Activated CD8-positive, alpha-beta T cell treated with anti-CD3 and anti-CD28 coated beads for 36 hours (primary cell): Measurements from ENCODE around the gene KATNB1. TPM values are rescaled to one million over a fixed set of nuclear protein-coding genes. Genes with fewer than 3 reads are reported as not detected.

Experiments used
- ATAC-seq: fragments of 200-7000 bp; cut with Tn5 transposase; one replicate; pipeline ENCODE4 v1.10.0; 2021; ENCODE audit warnings: mild to moderate bottlenecking, moderate library complexity
- CTCF ChIA-PET: fragments of 350-600 bp; sonication (Branson Sonifier 250); formaldehyde crosslinking; loops from one replicate; lab custom pipeline; 2021; ENCODE audit warnings: antibody characterized with exemption; lab: Charles Lee
- POLR2A ChIA-PET: fragments of 350-600 bp; sonication (Branson Sonifier 250); formaldehyde crosslinking; loops from one replicate; lab custom pipeline; 2021; ENCODE audit warnings: antibody characterized with exemption; lab: Charles Lee
- DNase-seq: peaks from one replicate; pipeline ENCODE4 v3.0.0-alpha.2; 2020
- H3K27ac Mint-ChIP-seq: one replicate; pipeline ENCODE4 v1.8.0; 2021; ENCODE audit warnings: mild to moderate bottlenecking, mixed read lengths
- H3K27me3 Mint-ChIP-seq: one replicate; pipeline ENCODE4 v1.8.0; 2021; ENCODE audit warnings: mixed read lengths
- H3K36me3 Mint-ChIP-seq: one replicate; pipeline ENCODE4 v1.8.0; 2021; ENCODE audit warnings: low read depth, mixed read lengths
- H3K4me1 Mint-ChIP-seq: one replicate; pipeline ENCODE4 v1.8.0; 2021; ENCODE audit warnings: low read depth, mixed read lengths
- H3K4me3 Mint-ChIP-seq: one replicate; pipeline ENCODE4 v1.8.0; 2021; ENCODE audit warnings: mild to moderate bottlenecking, moderate library complexity, mixed read lengths
- H3K9me3 Mint-ChIP-seq: one replicate; pipeline ENCODE4 v1.8.0; 2021; ENCODE audit warnings: mixed read lengths
- intact Hi-C: fragments of 100-400 bp; cut with micrococcal nuclease; formaldehyde crosslinking; loops from one replicate; pipeline ENCODE4 v1.10.0; 2022
- total RNA-seq, 2 experiments: library from RNA; stranded (reverse); gene quantifications; one replicate each; pipeline ENCODE4 v1.2.3, GENCODE V29; 2021
- TF ChIP-seq, protein P1 (sequence below): fragments of 200-600 bp; IDR thresholded peaks from one replicate; pipeline ENCODE4 v1.8.0; 2022; ENCODE audit warnings: antibody characterized with exemption, mild to moderate bottlenecking

KATNB1 gene
- total RNA-seq, 2 experiments from 2014 or later: 35.1 to 39.6 TPM

DNA sequence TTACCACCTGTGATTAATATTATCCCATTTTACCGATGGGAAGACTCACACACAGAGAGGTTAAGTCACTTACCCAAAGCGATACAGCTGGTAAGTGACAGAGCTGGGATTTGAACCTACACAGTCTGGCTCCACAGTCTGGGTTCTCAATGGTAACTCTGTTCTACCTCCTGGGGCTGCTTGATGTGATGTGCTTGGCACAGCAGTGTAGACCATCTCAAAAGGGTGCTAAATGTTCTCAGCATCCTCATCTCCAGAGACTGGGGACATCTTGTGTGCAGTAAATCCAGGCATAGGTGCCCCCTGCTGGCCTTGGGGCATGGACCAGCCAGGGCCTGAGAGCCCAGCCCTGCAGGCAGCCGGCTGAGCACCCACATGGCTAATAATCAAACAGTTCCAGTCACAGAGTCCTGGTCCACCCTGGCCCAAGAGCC, 15.4 kb upstream of the KATNB1 start:
- H3K27ac Mint-ChIP-seq: no peak overlapping the region
- ChIA-PET POLR2A (no interaction called here), CTCF (interaction anchor here (1.0 to 1.2 kb wide), 3 partner anchors 71 to 144 kb away, joined by 3 to 7 read pairs (median 3); no protein-coding TSS in a partner anchor)
- intact Hi-C loops: loop anchor here (10.0 kb wide), 1 partner anchor 145 kb away; no protein-coding TSS in a partner anchor
- H3K4me1 Mint-ChIP-seq: peaks cover 2% of the 10 kb centered on the region
- H3K27me3 Mint-ChIP-seq: no peaks in the 10 kb centered on the region
- ATAC-seq (peak; percentile 94), DNase-seq (peak; percentile 78)
- no peaks in the 10 kb centered on the region for H3K36me3 Mint-ChIP-seq
- no peaks in the 10 kb centered on the region for H3K9me3 Mint-ChIP-seq
- TF ChIP-seq, protein P1, sequence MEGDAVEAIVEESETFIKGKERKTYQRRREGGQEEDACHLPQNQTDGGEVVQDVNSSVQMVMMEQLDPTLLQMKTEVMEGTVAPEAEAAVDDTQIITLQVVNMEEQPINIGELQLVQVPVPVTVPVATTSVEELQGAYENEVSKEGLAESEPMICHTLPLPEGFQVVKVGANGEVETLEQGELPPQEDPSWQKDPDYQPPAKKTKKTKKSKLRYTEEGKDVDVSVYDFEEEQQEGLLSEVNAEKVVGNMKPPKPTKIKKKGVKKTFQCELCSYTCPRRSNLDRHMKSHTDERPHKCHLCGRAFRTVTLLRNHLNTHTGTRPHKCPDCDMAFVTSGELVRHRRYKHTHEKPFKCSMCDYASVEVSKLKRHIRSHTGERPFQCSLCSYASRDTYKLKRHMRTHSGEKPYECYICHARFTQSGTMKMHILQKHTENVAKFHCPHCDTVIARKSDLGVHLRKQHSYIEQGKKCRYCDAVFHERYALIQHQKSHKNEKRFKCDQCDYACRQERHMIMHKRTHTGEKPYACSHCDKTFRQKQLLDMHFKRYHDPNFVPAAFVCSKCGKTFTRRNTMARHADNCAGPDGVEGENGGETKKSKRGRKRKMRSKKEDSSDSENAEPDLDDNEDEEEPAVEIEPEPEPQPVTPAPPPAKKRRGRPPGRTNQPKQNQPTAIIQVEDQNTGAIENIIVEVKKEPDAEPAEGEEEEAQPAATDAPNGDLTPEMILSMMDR: peak; percentile 33
- no peak overlapping the region for H3K4me3 Mint-ChIP-seq

DNA sequence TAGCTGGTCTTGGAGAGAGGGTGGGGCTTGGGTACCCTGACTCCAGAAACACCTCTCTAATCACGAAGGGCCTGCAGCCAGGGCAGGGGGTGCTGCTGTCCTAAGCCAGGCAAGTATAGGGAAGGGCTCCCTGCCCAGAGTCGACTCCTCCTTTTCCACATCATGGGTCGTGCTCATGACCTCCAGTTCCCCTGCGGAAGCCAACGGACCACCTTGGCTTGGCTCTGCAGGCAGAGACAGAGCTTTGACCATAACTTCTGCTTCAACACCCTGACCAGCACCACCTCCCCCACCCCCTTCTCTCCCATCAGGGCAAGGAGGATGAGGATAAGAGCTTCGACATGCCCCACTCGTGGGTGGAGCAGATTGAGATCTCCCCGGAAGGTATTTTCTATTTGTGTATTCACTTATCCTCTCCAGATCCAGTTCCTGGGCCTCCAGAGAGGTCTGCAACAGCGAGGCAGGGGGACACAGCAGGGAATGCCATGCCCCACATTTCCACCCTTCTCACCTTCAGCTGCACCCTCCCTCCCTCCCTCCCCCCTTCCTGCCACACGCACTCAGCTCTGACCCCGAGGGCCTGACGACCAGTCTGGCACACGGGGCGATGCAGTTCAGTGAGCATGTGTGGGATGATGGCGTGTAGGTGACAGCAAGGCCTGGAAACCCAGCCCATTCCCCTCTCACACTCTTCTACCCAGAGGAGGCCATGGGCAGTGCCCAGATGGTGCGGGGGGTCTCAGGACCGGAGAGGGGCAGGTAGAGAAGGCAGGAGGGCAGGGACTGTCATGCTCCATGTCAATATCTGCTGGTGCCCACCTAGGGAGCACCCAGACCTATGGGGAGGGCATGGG, 14.0 kb upstream of the KATNB1 start:
- H3K27ac Mint-ChIP-seq: no peak overlapping the region
- intact Hi-C loops: loop anchor here (10.0 kb wide), 1 partner anchor 147 kb away; no protein-coding TSS in a partner anchor
- no peaks in the 10 kb centered on the region for H3K27me3 Mint-ChIP-seq
- peaks cover 2% of the 10 kb centered on the region for H3K4me1 Mint-ChIP-seq
- H3K36me3 Mint-ChIP-seq: no peaks in the 10 kb centered on the region
- H3K9me3 Mint-ChIP-seq: no peaks in the 10 kb centered on the region
- TF ChIP-seq, protein P1: no peak
- no peak overlapping the region for H3K4me3 Mint-ChIP-seq
- ChIA-PET POLR2A (no interaction called here), CTCF (no interaction called here)
- ATAC-seq (no peak), DNase-seq (no peak)

DNA sequence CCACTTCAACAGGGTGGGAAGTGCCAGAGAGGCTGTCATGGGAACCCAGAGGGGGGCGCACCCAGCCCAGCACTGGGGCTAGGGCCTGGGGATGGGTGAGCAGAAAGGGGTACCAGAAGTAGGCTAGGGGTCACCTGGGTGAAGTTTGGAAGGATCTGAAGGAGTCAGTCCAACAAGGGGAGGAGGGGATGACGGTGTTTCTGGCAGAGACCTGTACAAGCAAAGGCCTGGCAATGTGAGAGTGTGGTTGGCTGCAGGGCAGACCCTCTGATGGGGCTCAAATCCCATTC, 13.4 kb upstream of the KATNB1 start:
- H3K4me1 Mint-ChIP-seq: peaks cover 2% of the 10 kb centered on the region
- H3K4me3 Mint-ChIP-seq: no peak overlapping the region
- CTCF ChIA-PET: interaction anchor here (1.3 kb wide), 1 partner anchor 137 kb away, joined by 3 read pairs; no protein-coding TSS in a partner anchor
- ATAC-seq: no peak
- no peak overlapping the region for H3K27ac Mint-ChIP-seq
- no peaks in the 10 kb centered on the region for H3K27me3 Mint-ChIP-seq
- no peak for DNase-seq
- H3K9me3 Mint-ChIP-seq: no peaks in the 10 kb centered on the region
- TF ChIP-seq, protein P1: no peak
- H3K36me3 Mint-ChIP-seq: no peaks in the 10 kb centered on the region
- intact Hi-C loops: loop anchor here (10.0 kb wide), 1 partner anchor 147 kb away; no protein-coding TSS in a partner anchor
- POLR2A ChIA-PET: no interaction called here

DNA sequence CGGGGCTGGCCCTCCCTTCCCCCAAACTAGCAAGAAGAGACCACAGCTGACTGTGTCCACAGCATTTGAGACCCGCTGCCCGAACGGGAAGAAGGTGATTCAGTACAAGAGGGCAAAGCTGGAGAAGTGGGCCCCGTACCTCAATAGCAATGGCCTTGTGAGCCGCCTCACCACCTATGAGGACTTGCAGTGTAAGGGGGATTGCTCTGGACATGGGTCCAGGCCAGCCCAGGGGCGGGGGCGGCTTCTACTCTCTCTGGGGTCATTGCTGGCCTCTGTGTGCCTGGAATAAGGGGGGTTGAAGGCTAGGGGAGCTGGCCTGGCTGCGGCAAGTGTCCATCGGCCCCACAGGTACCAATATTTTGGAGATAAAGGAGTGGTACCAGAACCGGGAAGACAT, 12.9 kb upstream of the KATNB1 start:
- H3K4me1 Mint-ChIP-seq: peaks cover 2% of the 10 kb centered on the region
- TF ChIP-seq, protein P1: no peak
- POLR2A ChIA-PET: interaction anchor here (1.2 kb wide), 1 partner anchor 13 kb away, joined by 3 read pairs; the partner anchor contains the start of gene KATNB1

More for the DNA sequence above, 12.9 kb upstream of the KATNB1 start:
- ATAC-seq (no peak), DNase-seq (no peak)
- Mint-ChIP-seq H3K27ac (no peak overlapping the region), H3K36me3 (no peaks in the 10 kb centered on the region), H3K27me3 (no peaks in the 10 kb centered on the region), H3K9me3 (no peaks in the 10 kb centered on the region), H3K4me3 (no peak overlapping the region)
- intact Hi-C loops: loop anchor here (10.0 kb wide), 1 partner anchor 148 kb away; no protein-coding TSS in a partner anchor
- CTCF ChIA-PET: interaction anchor here (0.8 to 1.3 kb wide), 3 partner anchors 14 to 146 kb away, joined by 3 read pairs; no protein-coding TSS in a partner anchor
